GM21737 (cell line): Measurements from ENCODE around the gene TBC1D2.

Source experiments
- ATAC-seq: cut with Tn5 transposase; IDR thresholded peaks from one replicate; pipeline ENCODE4 v1.9.1; 2021; ENCODE audit warnings: mild to moderate bottlenecking, moderate library complexity; ENCODE audit not compliant: unreplicated experiment

The TBC1D2 gene

GRCh38 chr9:98241357-98242300 lies 13.8 kb downstream of the TBC1D2 start:
- ATAC-seq = no peak

- ATAC-seq = no peak
Observed at GRCh38 chr9:98240475-98240874, 15.0 kb downstream of the TBC1D2 start.

- ATAC-seq = no peak
Observed at GRCh38 chr9:98236901-98237487, 18.5 kb downstream of the TBC1D2 start.

GRCh38 chr9:98235126-98235525 lies 20.3 kb downstream of the TBC1D2 start:
- no peak for ATAC-seq

DNA sequence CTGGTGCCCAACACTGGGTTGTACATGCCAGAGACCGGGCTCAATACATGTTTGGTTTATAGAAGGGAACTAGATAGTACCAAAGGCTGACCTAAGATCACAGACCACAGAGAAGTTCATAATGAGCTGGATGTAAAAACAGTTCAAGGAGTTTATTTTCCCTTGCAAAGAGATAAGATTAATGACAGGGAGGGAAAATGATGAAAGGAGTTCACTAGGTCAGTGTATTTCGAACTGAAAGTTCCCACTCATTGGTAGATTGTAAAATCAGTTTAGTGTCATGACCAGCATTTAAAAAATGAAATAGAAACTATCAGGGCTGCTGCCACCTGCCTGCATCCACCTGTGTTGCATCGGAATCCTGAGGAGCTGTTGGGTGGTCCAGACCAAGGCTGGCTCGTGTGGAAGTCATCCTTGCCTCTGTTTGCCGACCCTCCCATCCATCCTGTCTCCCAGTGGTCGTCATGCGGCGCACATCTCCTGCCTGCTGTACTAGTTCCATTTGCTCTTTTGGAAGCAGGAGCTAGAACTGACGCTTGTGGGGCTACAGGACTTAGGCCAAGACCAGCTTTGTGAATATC lies 21.1 kb downstream of the TBC1D2 start:
- ATAC-seq = no peak

- no peak for ATAC-seq
Observed at GRCh38 chr9:98232926-98233325, 22.5 kb downstream of the TBC1D2 start.

GRCh38 chr9:98231770-98232478 lies 23.5 kb downstream of the TBC1D2 start:
- ATAC-seq = no peak

DNA sequence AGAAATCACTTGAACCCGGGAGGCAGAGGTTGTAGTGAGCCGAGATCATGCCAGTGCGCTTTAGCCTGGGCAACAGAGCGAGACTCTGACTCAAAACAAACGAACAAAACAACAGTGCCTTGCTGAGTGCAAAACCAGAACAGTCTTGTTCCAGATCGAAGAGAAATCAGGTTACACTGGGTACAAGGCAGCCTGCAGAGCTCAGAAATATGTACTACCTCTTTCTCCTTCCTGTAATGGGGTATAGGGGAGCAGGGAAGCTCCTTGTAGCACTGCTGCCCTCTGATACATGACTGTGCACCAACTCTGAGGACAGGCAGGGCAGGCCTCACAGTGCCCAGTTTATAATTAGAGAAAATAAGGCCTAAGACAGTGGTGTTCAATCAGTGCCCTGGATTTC lies 24.7 kb downstream of the TBC1D2 start:
- ATAC-seq = no peak

GRCh38 chr9:98230304-98230703 lies 25.1 kb downstream of the TBC1D2 start:
- no peak for ATAC-seq

- ATAC-seq = no peak
Observed at GRCh38 chr9:98229620-98230019, 25.8 kb downstream of the TBC1D2 start.

DNA sequence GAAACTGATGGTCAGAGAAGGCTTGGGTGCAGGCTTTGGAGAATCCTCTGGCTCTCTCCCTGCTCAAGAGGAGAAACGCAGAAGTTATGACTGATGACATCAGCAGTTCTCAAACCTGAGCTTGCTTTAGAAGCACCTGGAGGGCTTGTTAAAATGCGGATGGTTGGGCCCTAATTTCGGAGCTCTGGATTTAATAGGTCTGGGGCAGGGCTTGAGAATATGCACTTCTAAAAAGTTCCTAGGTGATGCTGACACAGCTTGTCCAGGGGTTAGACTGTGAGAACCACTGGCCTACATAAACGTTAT lies 26.4 kb downstream of the TBC1D2 start:
- no peak for ATAC-seq

GRCh38 chr9:98228392-98229089 lies 26.9 kb downstream of the TBC1D2 start:
- ATAC-seq = no peak

- ATAC-seq = no peak
Observed at GRCh38 chr9:98227883-98228282, 27.6 kb downstream of the TBC1D2 start.

DNA sequence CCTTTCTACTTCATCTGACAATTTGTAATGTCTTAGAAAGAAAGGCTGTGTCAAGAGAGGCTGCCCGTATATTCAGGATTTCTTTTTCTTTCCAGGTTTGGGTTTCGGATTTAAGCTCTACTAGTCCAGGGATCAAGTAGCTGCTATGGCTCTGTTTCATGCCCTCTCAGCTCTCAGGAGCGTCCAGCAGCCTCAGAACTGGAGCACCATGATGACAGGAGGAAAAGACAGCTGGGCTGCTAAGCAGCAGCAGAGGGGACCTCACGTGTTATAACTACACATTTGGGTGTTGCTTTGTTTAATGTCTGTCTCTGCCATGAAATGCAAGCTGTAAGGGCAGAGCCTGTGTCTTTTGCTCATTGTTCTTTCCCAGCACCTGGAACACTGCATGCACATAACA lies 28.5 kb downstream of the TBC1D2 start:
- ATAC-seq = no peak

DNA sequence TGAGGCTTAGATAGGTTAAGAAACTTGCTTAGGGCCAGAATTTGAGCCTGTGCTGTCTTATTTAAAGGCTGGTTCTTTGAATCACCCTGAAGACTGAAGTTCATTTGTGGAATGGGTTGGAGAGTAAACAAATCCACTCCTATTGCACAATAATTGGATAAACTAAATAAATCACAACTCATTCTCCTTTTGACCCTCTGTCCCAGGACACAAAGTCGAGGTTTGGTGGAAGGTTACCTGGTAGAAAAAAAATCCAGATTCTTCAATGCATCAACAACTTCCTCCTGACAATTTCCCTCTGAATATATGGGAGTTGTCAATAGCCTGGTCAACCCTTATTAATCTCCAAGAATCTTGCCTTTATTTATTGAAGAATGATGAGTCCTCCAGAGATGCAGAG lies 28.9 kb downstream of the TBC1D2 start:
- ATAC-seq = no peak

DNA sequence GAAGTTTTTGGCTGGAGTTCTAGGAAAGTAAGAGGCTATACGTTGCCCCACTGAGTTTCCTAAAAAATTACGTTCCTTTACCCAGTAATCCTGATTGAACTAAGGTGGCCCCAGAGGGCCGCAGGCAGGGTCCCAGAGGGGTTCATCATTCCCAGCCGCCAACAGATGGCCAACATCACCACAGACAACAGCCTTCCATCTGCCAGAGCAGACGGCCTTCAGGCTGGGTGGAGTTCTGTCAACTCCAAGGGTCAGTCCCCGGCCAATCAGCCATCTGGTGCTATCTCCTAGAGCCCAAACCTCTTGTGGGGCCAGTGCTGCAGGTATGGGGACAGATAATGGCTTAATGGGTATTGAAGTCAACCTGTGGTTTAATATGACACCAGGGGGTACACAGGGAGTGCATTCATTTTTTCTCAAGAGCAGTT lies 30.4 kb downstream of the TBC1D2 start:
- ATAC-seq = no peak

DNA sequence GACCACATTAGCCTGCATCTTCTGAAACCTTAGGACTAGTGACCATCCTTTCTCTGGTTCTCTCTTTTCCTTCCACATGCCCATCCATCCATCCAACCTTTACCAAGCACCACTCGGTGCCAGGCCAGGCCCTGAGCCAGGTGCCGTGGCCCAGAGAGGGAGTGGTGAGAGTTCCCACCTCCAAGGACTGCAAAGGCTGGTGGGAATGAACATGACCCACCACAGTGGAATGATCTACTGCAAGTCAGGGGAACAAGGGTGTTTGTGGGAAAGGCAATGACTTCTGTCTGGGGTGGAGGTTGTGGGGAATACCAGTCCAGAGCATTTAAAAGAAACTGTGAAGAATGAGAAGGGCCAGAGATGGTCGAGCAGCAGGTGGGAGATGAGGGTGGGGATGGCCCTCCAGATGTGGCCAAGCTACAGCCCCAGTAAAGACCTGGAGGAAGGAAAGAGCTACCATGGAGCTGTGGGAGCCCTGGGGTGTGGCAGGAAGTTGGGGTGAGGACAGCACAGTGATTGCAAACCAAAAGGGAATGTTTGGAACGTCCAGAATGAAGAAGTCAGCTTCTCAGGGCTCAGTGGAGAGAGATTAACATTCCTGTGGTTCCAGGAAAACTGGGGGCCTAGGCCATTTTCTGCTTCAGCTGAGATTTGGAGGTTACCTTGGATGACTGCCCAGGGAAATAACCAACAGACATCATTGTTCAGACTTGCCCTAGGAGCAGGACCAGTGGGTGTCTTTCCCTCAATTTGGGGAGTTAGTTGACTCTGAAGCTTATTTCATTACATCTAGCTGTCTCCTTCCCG lies 32.4 kb downstream of the TBC1D2 start:
- ATAC-seq = no peak

GRCh38 chr9:98220911-98221310 lies 34.5 kb downstream of the TBC1D2 start:
- no peak for ATAC-seq

DNA sequence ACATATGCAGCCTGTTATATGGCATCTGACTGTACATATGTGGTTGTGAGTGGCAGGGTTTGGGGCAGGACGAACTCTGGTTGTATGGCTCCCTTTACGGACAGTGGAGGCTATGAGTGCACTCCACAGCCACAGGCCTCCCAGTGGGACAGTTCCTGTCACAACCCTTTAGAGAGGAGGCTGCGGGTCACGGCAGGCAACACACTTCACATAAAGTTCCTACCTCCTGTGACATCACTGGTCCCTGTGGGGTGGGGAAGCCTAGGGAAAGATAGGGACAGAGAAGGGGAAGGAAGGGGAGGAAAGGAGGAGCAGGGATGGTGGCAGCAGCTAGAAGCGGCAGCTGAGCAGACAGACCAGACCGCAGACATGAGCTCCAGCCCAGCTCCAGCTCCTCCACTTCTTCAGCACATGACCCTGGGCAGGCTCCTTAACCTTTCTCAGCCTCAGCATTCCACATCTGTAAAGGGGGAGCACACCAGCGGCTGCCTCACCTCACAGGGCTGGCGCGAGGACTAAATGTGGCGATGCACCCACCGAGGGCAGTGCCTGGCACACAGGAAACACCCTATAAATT lies 35.6 kb downstream of the TBC1D2 start:
- no peak for ATAC-seq

GRCh38 chr9:98219364-98219716 lies 36.1 kb downstream of the TBC1D2 start:
- no peak for ATAC-seq
